Caco-2 (cell line): Measurements from ENCODE around the gene YY1. TPM values are rescaled to one million over a fixed set of nuclear protein-coding genes. Genes with fewer than 3 reads are reported as not detected.
A peak's percentile ranks its signal among the peaks of the same experiment; 100 is the strongest.

Source experiments
- BruUV-seq: library from RNA; stranded (reverse); fragments of 400-500 nt; replicated peaks from 2 replicates; lab custom pipeline; 2021; lab: Mats Ljungman, UMichigan
- CTCF ChIA-PET: fragments of 300-600 bp; sonication (Branson Sonifier 250); formaldehyde crosslinking; loops from one replicate; lab custom pipeline; 2022; ENCODE audit warnings: antibody characterized with exemption; lab: Charles Lee
- POLR2A ChIA-PET: fragments of 300-600 bp; sonication (Branson Sonifier 250); formaldehyde crosslinking; loops from one replicate; lab custom pipeline; 2022; ENCODE audit warnings: antibody characterized with exemption; lab: Charles Lee
- DNase-seq, 2 experiments: peaks; one replicate each; pipeline versions ENCODE4 v3.0.0 to v3.0.0-alpha.2; 2020 to 2022
- H3K27me3 ChIP-seq: replicated peaks from 2 replicates; pipeline ENCODE4 v1.6.0; 2011; ENCODE audit warnings: low read length; ENCODE audit not compliant: control insufficient read depth, insufficient read depth
- H3K36me3 ChIP-seq: 2 replicates; pipeline ENCODE4 v1.5.1; 2011; ENCODE audit warnings: low read length; ENCODE audit not compliant: control insufficient read depth, insufficient read depth
- H3K4me1 ChIP-seq: fragments of 250-450 bp; sonication (Bioruptor Pico); 2 replicates; pipeline ENCODE4 v1.5.1; 2020; ENCODE audit warnings: mild to moderate bottlenecking
- H3K4me3 ChIP-seq: 2 replicates; pipeline ENCODE4 v1.5.1; 2011; ENCODE audit warnings: low read depth, mild to moderate bottlenecking, control low read depth, low read length
- H3K9me3 ChIP-seq: fragments of 250-450 bp; sonication (Bioruptor Pico); 2 replicates; pipeline ENCODE4 v1.5.1; 2020; ENCODE audit warnings: mild to moderate bottlenecking, moderate library complexity
- H3K27ac Mint-ChIP-seq: one replicate; pipeline ENCODE4 v1.8.0; 2022; ENCODE audit warnings: mixed read lengths; ENCODE audit not compliant: unreplicated experiment
- H3K27me3 Mint-ChIP-seq: one replicate; pipeline ENCODE4 v1.8.0; 2022; ENCODE audit warnings: mixed read lengths; ENCODE audit not compliant: insufficient read depth, unreplicated experiment
- H3K36me3 Mint-ChIP-seq: one replicate; pipeline ENCODE4 v1.8.0; 2022; ENCODE audit warnings: mild to moderate bottlenecking, mixed read lengths; ENCODE audit not compliant: insufficient read depth, unreplicated experiment
- H3K4me1 Mint-ChIP-seq: one replicate; pipeline ENCODE4 v1.8.0; 2022; ENCODE audit warnings: low read depth, mixed read lengths; ENCODE audit not compliant: unreplicated experiment
- H3K4me3 Mint-ChIP-seq: one replicate; pipeline ENCODE4 v1.8.0; 2022; ENCODE audit warnings: mild to moderate bottlenecking, moderate library complexity, mixed read lengths; ENCODE audit not compliant: unreplicated experiment
- H3K9me3 Mint-ChIP-seq: one replicate; pipeline ENCODE4 v1.8.0; 2022; ENCODE audit warnings: mixed read lengths; ENCODE audit not compliant: unreplicated experiment
- intact Hi-C: fragments of 100-400 bp; cut with micrococcal nuclease; formaldehyde crosslinking; loops from one replicate; pipeline ENCODE4 v1.10.0; 2022; ENCODE audit not compliant: unreplicated experiment
- total RNA-seq: library from RNA; stranded (reverse); gene quantifications from 2 replicates; pipeline ENCODE4 v1.2.3, GENCODE V29; 2022
- TF ChIP-seq, protein P1 (sequence below), 2 experiments: fragments of 200-600 bp in 1 of 2; IDR thresholded peaks; 1 replicate in 1 of 2; 2 replicates in 1 of 2; pipeline versions ENCODE4 v1.5.1 to v1.8.0; 2011 to 2022; ENCODE audit warnings: antibody characterized with exemption in 1 of 2, control low read depth in 1 of 2, inconsistent platforms in 1 of 2, low read depth in 1 of 2, low read length in 1 of 2, mild to moderate bottlenecking in 1 of 2, moderate library complexity in 1 of 2; ENCODE audit not compliant: insufficient read depth in 1 of 2, severe bottlenecking in 1 of 2, unreplicated experiment in 1 of 2

Gene YY1
- total RNA-seq, 1 experiment from 2014 or later, result 94.1 TPM

DNA sequence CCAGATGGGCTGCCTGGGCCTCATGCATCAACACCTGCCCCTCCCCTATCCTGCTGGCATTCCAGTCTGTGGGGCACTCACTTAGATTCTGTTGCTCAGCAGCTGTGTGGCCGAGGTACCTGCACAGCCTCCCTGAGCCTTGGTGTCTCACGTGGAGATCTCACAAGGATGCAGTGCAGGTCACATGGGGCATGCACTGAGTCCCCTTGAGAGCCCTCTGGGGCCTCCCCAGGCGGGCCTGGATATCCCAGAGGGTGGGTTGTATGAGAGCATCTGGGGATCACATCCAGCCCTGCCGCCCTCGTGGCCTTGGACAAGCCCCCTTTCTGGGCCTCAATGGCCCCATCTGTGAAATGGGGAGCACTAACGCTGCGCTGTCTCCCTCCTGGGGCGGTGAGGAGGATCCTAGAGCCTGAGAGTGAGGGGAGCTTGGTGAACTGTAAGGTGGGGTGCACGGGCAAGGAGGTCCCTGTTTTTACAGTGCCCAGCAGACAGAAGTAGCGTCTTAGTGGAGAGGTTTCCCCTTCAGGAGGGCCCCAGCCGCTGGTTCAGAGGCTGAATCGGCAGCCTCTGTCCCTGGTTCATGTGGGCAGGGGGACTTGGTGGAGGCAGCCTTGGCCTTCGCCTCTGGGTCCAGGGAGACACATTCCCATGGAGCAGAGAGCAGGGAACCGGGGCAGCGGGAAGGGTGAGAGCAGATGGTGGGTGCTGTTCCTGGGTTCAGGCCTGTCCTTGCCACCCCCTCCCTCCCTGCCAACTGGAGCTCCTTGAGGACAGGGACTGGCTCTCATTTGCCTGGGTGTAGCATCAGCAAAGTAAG lies 83.4 kb downstream of the YY1 start:
- Mint-ChIP-seq H3K4me1 (peaks cover 11% of the 10 kb centered on the region), H3K27ac (peak overlapping the region; percentile 13), H3K9me3 (no peaks in the 10 kb centered on the region), H3K36me3 (no peaks in the 10 kb centered on the region), H3K4me3 (no peak overlapping the region), H3K27me3 (no peaks in the 10 kb centered on the region)
- no peaks in the 10 kb centered on the region for H3K27me3 ChIP-seq
- ChIA-PET POLR2A (no interaction called here), CTCF (interaction anchor here (0.6 kb wide), 1 partner anchor 168 kb away, joined by 7 read pairs; no protein-coding TSS in a partner anchor)
- intact Hi-C loops, result no loop called here
- no peak overlapping the region for H3K4me3 ChIP-seq
- H3K9me3 ChIP-seq, result no peaks in the 10 kb centered on the region
- BruUV-seq, result no TSS peak
- DNase-seq, result no peak
- TF ChIP-seq, protein P1, sequence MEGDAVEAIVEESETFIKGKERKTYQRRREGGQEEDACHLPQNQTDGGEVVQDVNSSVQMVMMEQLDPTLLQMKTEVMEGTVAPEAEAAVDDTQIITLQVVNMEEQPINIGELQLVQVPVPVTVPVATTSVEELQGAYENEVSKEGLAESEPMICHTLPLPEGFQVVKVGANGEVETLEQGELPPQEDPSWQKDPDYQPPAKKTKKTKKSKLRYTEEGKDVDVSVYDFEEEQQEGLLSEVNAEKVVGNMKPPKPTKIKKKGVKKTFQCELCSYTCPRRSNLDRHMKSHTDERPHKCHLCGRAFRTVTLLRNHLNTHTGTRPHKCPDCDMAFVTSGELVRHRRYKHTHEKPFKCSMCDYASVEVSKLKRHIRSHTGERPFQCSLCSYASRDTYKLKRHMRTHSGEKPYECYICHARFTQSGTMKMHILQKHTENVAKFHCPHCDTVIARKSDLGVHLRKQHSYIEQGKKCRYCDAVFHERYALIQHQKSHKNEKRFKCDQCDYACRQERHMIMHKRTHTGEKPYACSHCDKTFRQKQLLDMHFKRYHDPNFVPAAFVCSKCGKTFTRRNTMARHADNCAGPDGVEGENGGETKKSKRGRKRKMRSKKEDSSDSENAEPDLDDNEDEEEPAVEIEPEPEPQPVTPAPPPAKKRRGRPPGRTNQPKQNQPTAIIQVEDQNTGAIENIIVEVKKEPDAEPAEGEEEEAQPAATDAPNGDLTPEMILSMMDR (IDR thresholded peaks at IDR 0.05; ENCODE audit: insufficient read depth in 1 of 2, low read depth in 1 of 2, low read length in 1 of 2, severe bottlenecking in 1 of 2, unreplicated experiment in 1 of 2), result no peak
- no peaks in the 10 kb centered on the region for H3K36me3 ChIP-seq
- no peaks in the 10 kb centered on the region for H3K4me1 ChIP-seq

DNA sequence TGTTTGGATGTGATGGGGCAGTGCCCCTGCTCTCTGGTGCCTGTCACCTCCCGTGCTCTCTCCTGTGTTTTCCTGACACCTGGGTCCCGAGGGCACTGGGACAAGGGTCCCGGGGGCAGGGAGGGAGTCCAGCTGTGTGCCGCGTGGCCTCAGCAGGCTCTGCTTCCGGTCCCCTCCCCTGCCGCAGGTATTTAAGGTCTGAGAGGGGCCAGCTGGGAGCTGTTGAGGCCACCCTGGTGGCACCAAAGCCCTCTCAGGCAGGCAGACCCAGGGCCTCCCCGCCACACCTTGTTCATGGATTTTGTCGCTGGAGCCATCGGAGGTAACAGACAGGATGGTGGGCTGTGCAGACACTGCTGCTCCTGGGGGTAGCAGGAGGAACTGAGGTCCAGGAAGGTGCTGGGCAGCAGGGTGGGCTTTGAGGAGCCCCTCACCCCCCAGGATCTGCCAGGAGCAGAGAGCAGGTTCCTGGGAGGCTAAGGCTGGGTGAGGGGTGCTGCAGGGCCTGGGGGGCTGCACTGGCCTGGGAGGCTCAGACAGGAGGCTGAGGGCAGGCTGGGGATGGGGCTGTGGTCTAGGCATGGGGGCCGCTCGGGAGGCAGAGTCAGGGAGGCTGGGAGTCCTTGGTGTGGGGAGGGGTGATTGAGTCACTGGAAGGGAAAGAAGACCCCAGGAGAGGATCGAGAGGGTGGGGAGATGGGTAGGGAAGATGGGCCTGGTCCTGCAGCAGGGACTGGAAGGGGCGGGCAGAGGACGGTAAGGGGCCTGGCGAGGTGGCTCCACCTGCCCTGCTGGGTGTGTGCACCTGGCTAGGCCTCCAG lies 84.4 kb downstream of the YY1 start, which contains the start of gene SLC25A47:
Gene SLC25A47, plus strand, starts transcription at position 219 of the 821 bp plus-strand sequence. Its CDS starts 76 bp downstream, at position 295.
- Histone ChIP-seq H3K9me3 (no peaks in the 10 kb centered on the region), H3K36me3 (no peaks in the 10 kb centered on the region), H3K4me1 (peaks cover under 1% of the 10 kb centered on the region; the same call in 1 of the 2 replicates), H3K4me3 (no peak within 1 kb of the TSS), H3K27me3 (no peaks in the 10 kb centered on the region)
- no peaks in the 10 kb centered on the region for H3K9me3 Mint-ChIP-seq
- TF ChIP-seq, protein P1 (IDR thresholded peaks at IDR 0.05; ENCODE audit: insufficient read depth in 1 of 2, low read depth in 1 of 2, low read length in 1 of 2, severe bottlenecking in 1 of 2, unreplicated experiment in 1 of 2), result no peak
- no peaks in the 10 kb centered on the region for H3K27me3 Mint-ChIP-seq
- peaks cover 11% of the 10 kb centered on the region for H3K4me1 Mint-ChIP-seq
- H3K4me3 Mint-ChIP-seq, result no peak within 1 kb of the TSS
- POLR2A ChIA-PET, result no interaction called here
- CTCF ChIA-PET, result no interaction called here
- peak within 1 kb of the TSS; percentile 13 for H3K27ac Mint-ChIP-seq
- H3K36me3 Mint-ChIP-seq, result no peaks in the 10 kb centered on the region
- no peak for DNase-seq
- intact Hi-C loops, result no loop called here
- no TSS peak for BruUV-seq

DNA sequence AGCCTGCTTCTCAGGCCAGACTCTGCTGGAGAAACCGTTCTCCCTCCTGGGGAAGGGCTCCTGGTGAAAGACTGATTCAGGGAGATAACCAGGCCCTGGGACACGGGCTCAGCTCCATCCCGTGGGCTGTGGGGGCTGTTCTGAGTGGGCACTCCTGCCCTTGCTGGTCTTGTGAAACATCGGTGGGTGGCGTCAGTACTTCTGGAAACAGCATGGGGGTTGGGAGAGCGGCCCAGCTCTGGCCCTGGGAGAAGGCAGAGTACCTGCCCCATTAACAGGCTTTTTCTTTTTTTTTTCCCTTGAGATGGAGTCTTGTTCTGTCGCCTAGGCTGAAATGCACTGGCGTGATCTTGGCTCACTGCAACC lies 85.0 kb downstream of the YY1 start:
- ChIA-PET CTCF (no interaction called here), POLR2A (no interaction called here)
- intact Hi-C loops, result no loop called here
- no peak overlapping the region for H3K4me3 Mint-ChIP-seq
- no TSS peak for BruUV-seq
- Histone ChIP-seq H3K36me3 (no peaks in the 10 kb centered on the region), H3K9me3 (no peaks in the 10 kb centered on the region), H3K4me1 (peaks cover 6% of the 10 kb centered on the region; the same call in 1 of the 2 replicates), H3K4me3 (no peak overlapping the region), H3K27me3 (no peaks in the 10 kb centered on the region)
- H3K27me3 Mint-ChIP-seq, result no peaks in the 10 kb centered on the region
- TF ChIP-seq, protein P1 (IDR thresholded peaks at IDR 0.05; ENCODE audit: insufficient read depth in 1 of 2, low read depth in 1 of 2, low read length in 1 of 2, severe bottlenecking in 1 of 2, unreplicated experiment in 1 of 2), result no peak
- DNase-seq, result no peak
- H3K36me3 Mint-ChIP-seq, result no peaks in the 10 kb centered on the region
- no peak overlapping the region for H3K27ac Mint-ChIP-seq
- H3K4me1 Mint-ChIP-seq, result peaks cover 11% of the 10 kb centered on the region
- H3K9me3 Mint-ChIP-seq, result no peaks in the 10 kb centered on the region
